ENCODE results near the gene CES5A.
"Not testable (repeated sequence)": the region's sequence is repeated elsewhere in the genome, so short reads cannot be mapped to it uniquely, and the experiment has no call there.

Gene CES5A

DNA sequence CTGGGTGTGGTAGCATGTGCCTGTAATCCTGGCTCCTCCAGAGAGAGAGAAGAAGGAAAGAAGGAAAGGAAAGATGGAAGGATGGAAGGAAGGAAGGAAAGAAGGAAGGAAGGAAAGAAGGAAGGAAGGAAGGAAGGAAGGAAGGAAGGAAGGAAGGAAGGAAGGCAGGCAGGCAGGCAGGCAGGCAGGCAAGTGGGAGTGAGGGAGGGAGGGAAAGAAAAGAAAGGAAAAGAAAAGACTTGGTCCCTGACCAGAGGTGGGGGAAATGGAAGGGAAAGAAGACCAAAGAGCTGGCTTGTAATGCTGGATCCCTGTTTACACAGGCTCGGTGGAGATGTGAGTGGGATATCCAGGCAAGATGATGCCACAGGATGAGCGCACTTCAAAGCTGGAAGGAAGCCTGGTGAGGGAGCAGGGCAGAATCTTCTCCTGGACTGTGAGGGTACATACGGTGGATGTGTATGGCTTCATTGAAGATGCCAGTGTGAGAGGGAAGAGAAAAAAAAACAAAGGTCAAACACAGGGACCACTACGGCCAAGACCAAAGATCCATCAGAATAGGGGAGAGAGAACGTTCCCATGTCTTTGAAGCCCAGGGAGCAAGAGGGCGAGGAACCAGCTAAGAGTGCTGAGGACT is 44.4 kb downstream of the CES5A start:
- DNase-seq (ENCODE audit: low read depth in 2 of 2), result no peak

DNA sequence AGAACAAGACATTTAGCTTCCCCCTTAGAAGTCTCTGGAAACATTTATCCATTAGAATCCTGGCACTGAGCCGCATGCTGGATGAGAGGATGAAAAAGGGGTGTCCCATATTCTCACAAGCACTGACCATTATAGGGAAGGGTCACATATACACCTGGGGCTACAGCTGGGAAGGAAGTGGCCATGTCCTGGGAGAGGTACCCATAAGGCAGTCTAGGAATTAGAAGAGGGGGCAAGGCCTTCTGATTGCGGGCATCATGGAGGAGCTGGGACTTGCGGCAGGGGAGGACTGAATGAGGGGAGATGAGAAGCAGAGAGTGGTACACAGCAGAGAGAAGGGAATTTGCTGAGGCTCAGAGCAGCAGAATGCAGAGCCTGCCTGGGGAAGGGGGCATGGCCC is 45.9 kb downstream of the CES5A start:
- DNase-seq (ENCODE audit: low read depth in 2 of 2), result not testable (repeated sequence)

DNA sequence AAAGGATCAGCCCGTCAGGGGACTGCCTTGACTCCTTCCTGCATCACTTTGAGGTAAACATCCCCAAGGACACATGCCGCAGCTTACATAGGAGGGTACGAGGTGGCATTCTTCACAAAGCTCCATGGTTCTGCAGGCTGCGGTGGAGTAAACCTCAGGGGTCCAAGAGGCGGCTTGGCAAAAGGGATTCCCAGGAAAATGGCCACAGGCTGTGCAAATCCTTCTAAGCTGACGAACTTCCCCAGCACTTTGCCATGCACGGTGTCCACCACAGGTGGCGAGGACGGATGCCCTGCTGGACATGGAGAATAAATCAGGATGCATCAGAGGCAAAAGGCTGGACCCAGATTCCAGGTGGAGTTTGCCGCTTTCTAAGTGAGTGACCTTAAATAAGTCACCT is 46.5 kb downstream of the CES5A start:
- no peak for DNase-seq (ENCODE audit: low read depth in 2 of 2)

- no peak for DNase-seq (ENCODE audit: low read depth in 2 of 2)
Observed at GRCh38 chr16:55825115-55825728, 50.0 kb downstream of the CES5A start.

- no peak for DNase-seq (ENCODE audit: low read depth in 2 of 2)
Observed at GRCh38 chr16:55824473-55825000, 50.6 kb downstream of the CES5A start.

DNA sequence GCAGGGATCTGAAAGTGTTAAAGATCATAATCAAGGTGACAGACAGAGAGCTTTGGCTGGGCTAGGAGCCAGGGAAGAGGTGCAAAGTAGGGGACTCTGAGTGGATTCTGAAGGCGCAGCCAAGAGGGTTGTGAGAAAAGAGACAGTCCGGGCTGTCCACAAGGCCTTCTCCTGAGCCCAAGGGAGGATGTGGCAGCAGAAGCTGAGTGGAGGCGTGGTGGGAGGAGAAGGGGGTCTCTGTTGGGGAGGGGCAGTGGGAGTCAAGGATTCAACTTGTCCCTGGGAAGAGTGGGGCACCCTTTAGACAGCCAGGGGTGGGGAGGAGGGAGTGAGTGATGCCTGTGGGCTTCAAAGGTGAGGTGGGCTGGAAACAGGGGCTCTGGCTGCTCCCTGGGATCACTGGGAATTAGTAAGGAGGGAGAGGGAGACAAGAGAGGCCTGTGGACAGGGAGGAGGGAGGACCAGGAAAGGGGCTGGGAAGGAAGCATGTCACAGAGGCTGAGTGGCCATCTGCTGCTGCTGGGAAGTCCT is 52.8 kb downstream of the CES5A start:
- no peak for DNase-seq (ENCODE audit: low read depth in 2 of 2)

DNA sequence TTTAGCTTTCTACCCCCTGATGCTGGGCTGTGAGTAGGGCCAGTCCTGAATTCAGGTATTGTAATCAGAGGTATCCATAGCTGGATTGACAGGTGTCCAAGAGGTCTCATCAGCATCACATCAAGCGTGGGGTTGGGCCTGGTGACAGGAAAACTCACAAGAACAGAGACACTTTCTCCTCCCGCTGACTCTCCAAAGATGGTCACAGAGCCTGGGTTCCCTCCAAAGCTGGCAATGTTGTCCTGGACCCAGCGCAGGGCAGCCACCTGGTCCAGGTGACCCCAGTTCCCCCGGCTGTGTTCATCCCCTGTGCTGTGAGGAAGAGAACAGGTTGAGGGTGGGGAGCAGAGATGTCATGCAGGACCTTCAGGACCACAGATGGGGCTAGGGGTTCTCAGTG is 54.0 kb downstream of the CES5A start:
- no peak for DNase-seq (ENCODE audit: low read depth in 2 of 2)

- DNase-seq (ENCODE audit: low read depth in 2 of 2), result no peak
Observed at GRCh38 chr16:55820615-55821014, 54.6 kb downstream of the CES5A start.

- no peak for DNase-seq (ENCODE audit: low read depth in 2 of 2)
Observed at GRCh38 chr16:55817236-55817912, 57.8 kb downstream of the CES5A start.

DNA sequence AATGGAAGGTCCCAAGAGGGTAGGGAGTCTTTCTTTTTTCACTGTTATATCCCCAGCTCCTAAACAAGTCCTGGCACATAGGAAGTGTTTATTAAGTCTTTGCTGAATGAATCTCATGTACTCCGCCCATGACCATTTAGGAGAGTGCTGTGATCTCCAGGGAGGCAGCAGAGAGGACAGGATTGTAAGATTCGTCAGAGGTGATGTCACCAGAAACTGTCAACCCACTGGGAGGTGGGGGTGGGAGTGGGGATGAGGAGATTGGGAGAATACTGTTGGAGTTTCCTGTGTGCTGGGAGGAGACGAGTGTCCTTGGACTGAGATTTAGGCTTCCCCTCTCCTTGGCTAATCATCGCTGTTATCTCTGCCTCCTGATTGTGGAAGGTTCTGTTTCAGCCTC is 59.0 kb downstream of the CES5A start:
- not testable (repeated sequence) for DNase-seq (ENCODE audit: low read depth in 2 of 2)

DNA sequence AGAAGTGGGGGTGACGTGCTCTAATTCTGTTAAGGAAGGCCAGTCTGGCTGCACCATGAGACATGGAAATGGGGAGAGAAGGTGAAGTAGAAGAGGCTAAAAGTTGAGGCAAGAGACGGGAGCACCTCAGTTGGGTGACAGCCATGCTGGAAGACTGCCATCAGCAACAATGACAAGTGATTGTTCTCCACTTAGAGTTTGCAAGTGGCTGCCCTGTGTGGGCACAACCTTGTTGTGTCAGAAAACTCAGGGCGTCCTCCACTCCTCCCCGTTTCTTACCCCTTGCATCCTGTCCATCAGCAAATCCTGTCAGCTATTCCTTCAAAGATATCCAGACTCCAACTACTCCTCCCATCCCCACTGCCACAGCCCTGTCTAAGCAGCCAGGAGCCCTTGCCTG is 59.9 kb downstream of the CES5A start:
- DNase-seq (ENCODE audit: low read depth in 2 of 2), result no peak

- not testable (repeated sequence) for DNase-seq (ENCODE audit: low read depth in 2 of 2)
Observed at GRCh38 chr16:55814174-55814573, 61.0 kb downstream of the CES5A start.

GRCh38 chr16:55813730-55814129 is 61.4 kb downstream of the CES5A start:
- not testable (repeated sequence) for DNase-seq (ENCODE audit: low read depth in 2 of 2)

GRCh38 chr16:55812951-55813350 is 62.2 kb downstream of the CES5A start:
- DNase-seq (ENCODE audit: low read depth in 2 of 2), result no peak

- no peak for DNase-seq (ENCODE audit: low read depth in 2 of 2)
Observed at GRCh38 chr16:55811811-55812210, 63.4 kb downstream of the CES5A start.

GRCh38 chr16:55810451-55810961 is 64.7 kb downstream of the CES5A start:
- no peak for DNase-seq (ENCODE audit: low read depth in 2 of 2)

DNA sequence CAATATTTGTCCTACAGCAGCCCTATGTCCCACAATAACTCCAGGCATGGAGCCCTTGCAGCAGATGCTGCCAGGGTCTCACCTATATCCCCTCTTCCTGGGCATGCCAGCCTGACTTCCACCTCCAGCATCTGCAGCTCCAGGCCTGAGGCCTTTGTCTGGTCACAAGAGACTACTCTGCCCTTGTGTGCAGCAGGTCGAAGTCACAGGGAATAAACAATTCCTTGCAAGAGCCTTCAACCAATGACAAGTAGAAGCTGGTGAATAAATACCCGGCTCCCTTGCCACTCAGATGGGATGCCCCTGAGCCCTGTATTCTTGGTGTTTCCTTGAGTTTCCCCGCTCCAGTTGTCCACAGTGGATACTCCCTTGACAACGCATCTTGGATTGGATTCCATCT is 65.3 kb downstream of the CES5A start:
- DNase-seq (ENCODE audit: low read depth in 2 of 2), result no peak

DNA sequence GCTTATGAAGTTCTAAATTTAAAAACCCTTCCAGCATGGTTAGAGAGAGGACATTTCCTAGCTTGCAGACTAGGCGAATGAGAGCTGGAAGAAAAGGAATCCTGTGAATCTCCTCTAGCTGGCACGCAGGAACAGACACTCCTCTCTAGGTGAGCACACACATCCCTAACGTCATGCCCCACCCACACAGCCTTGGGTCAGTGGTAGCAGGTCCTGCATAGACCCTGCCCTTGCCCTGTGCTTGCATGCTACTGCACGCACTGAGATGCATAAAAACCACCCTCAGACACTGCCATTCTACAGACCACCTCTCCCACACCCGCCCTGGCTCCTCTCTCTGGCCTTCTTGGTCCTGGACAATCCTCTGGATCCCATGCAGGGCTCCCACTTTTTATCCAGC is 65.8 kb downstream of the CES5A start:
- DNase-seq (ENCODE audit: low read depth in 2 of 2), result no peak

DNA sequence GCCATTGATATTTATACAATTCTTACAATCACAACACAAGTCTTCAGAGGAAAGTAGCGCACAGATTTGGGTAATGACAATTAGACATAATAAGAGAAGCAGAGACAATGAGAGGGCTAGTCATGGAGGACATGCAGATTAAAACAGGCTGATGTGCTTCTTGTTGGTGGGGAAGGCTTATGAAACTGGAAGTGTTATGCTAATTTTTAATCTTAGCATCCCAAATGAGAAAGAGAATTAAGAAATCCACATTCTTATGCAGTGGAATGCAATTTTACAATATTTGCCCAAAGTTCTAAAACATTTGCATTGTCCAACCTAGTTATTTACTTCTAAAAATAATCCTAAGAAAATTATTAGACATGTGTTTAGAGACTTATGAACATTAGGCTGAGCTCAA is 66.9 kb downstream of the CES5A start:
- not testable (repeated sequence) for DNase-seq (ENCODE audit: low read depth in 2 of 2)

DNA sequence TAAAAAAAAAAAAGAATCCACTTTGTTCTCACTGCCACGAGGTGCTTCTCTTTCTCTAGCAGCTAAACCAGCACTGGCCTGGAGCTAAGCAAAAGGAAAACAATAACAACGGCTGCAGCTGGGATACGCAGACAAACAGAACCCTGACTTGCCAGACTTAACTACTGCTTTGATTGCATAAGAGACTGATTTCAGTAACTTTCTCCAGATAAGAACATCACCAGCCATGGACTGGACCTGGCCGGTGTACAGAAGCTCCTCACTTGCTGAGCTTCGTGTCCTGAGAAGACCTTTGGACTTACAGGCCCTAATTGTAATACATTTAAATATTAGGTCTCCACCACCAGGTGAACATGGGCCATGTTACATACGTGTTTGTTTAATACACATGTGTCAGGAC is 70.1 kb downstream of the CES5A start:
- not testable (repeated sequence) for DNase-seq (ENCODE audit: low read depth in 2 of 2)

DNA sequence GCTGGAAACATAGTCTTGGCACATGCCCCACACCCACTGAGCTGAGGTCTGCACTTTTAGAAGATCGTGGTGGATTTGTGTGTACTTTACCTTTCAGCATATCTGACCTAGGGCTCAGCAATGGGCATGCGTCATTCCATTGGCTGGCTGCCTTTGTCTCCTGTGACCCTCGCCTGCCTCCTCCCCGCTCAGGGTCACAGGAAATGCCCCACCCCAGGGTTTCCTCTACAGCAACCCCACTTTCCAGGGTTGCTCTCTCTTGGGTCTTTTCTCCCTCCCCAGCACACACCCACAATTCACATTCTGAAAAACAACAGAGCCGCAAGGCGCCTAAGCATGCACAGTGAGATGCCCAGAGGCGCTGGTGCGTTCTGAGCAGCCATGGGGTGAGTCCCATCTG is 71.5 kb downstream of the CES5A start:
- not testable (repeated sequence) for DNase-seq (ENCODE audit: low read depth in 2 of 2)
